HEK293T (cell line): Measurements from ENCODE around the gene ANXA8L1.
"Not testable (repeated sequence)": the region's sequence is repeated elsewhere in the genome, so short reads cannot be mapped to it uniquely, and the experiment has no call there.

ENCODE experiments used
- CTCF ChIA-PET: fragments of 350-600 bp; formaldehyde crosslinking; extraction: SDS; loops from one replicate; lab custom pipeline; 2021; ENCODE audit warnings: antibody characterized with exemption, inconsistent platforms; lab: Yijun Ruan, JAX
- POLR2A ChIA-PET: fragments of 350-600 bp; formaldehyde crosslinking; extraction: SDS; loops from one replicate; lab custom pipeline; 2020; ENCODE audit warnings: antibody characterized with exemption, inconsistent platforms; lab: Yijun Ruan, JAX
- DNase-seq: peaks from one replicate; pipeline ENCODE4 v3.0.0; 2012; ENCODE audit warnings: mixed read lengths; ENCODE audit errors: extremely low spot score
- L3MBTL2 ChIP-seq: fragments of 450-650 bp; conservative IDR thresholded peaks from 2 replicates; pipeline ENCODE4 v1.6.1; 2016; ENCODE audit warnings: mild to moderate bottlenecking

ANXA8L1 gene

DNA sequence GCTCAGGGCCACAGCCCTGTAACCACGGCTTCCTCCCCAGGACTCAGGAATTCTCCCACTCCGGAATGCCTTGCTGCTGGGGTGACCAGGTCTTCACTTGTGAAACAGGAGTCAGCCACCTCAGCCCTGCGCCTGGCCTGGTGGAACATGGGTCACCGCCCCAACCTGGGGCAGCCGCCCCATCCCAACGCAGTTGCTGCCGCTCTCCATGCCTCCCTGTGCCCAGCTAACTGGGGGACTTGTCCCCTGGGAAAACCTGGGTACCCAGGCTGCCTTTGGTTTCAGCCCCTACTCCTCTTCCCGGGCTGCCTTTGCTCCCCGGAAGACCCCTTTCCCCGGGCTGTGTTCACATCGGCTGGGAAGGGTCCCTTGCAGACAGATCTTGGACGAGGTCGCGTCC lies 22.2 kb downstream of the ANXA8L1 start:
- POLR2A ChIA-PET: not testable (repeated sequence)

DNA sequence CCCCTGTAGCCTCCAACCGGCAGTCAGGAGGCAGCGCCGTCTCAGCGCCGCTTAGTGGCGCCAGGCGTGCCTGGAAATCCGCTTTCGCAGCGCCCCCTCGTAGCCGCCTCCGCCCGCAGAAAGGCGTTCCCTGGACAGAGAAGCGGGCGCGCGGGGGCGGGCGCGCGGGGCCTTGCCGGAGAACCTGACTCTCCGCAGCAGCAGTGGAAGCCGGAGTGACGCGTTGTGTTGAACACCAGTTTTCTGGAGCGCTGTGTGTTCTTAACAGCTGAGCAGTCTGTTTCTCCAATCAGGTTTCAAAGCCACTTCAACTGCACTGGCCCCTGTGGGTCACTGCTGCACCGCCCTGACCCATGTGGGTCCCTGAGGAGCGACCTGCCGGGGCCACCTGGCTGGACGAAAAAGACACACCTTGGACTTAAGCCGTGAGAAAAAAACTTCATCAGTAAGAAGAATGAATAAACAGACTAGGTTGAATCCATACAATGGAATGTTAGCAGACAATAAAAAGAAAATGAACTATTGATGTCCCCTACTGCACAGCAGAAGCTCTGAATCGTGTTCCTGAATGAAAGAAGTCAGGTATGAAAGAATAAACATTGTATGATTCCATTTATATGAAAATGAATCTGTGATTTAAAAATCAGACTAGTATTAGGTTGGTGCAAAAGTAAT lies 22.8 kb downstream of the ANXA8L1 start:
- DNase-seq, CTCF ChIA-PET, POLR2A ChIA-PET: not testable (repeated sequence)
- peak; percentile 29; the same call in 1 of the 2 replicates for TF ChIP-seq L3MBTL2

More for the DNA sequence above, 22.2 kb downstream of the ANXA8L1 start:
- DNase-seq, CTCF ChIA-PET: not testable (repeated sequence)

DNA sequence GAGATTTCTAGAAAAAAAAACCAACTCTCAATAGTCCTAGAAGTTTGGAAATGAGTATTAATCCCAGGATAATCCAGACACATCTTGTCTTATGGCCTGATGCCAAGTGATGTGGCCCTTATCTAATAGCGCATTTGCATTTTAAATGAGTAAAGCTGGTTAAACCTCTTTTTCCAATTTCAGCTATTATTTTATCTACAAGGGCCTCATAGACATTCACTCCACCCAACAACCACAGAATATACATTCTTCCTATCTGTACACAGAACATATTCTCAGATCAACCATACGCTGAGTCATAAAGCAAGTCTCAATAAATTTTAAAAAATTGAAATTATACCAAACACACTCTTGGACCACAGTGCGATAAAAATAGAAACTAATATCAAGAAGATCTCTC lies 34.0 kb downstream of the ANXA8L1 start:
- DNase-seq, POLR2A ChIA-PET, CTCF ChIA-PET: not testable (repeated sequence)

DNA sequence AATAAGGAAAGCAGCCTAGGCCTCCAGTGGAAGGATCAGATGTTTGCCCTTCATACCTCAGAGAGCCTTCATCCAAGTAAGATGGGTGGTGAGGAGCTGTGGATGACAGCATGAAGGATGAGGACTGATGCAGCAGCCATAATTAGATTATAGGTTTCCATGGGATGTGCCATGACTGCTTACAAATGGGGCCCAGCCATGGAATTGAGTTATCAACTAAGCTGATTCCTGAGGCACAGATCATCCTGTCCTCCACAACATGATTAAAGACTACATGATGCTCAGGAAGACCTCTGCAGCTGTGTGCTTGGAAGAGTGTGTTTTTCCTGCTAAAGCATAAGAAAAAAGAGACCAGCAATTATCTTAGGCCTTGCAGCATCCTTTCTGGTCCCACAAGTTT lies 35.5 kb downstream of the ANXA8L1 start:
- CTCF ChIA-PET, DNase-seq, POLR2A ChIA-PET: not testable (repeated sequence)

DNA sequence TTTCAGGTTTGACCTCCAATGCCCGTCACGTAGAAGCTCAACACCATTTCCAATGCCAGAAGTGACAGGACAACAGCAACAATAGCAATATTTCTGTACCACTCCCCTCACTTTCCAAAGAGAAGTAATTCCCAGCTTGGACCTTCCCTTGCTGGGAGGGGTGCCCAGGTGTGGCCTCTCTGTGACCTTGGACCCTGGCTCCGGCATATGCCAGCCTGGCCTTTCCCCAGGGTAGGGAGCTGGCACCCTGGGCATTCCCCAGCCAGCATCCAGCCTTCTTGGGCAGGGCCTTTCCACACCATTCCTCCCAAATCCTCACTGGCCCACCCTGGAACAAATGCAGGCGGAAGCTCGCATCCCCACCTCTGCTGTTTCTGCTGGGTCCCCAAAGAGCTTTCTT lies 37.1 kb downstream of the ANXA8L1 start:
- POLR2A ChIA-PET, CTCF ChIA-PET, DNase-seq: not testable (repeated sequence)

DNA sequence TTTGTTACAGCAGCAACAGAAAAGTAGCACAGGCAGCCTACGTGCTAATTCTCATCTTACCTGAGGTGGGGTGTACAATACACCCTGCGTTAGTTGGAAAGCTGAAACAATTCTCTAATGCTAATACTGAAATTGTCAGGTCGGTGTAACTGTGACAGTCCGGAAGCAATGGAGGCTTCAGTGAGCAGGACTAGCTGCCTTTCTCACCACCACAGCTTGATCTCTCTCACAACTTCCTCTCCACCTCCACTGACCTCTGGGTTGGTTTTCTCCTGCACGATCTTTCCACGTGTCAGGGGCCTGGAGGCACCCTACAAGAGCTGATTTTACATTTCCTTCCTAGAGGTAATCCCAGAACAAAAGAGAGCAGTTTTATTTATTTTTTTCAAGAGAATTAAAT lies 39.7 kb downstream of the ANXA8L1 start:
- CTCF ChIA-PET, POLR2A ChIA-PET, DNase-seq: not testable (repeated sequence)

DNA sequence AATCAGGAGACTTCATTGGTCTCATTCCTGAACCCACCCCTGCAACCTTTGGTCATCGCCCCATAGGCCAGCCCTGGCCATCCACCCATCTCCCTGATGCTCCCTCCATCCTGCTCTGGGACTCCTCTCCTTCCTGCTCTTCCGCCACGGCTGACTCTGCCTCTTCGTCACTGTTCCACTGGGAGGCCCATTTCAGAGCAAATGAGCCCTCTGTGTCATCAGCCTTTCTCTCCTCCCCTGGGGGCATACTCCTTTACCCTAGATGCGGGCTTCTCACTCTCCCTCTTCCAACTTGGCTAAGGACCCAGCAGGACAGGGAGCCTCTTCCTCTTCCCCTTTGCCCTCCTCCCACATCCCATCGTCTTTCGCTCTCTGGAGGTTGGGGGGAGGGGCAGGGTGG lies 42.7 kb downstream of the ANXA8L1 start:
- POLR2A ChIA-PET, CTCF ChIA-PET: not testable (repeated sequence)
- peak; percentile 3 for DNase-seq

DNA sequence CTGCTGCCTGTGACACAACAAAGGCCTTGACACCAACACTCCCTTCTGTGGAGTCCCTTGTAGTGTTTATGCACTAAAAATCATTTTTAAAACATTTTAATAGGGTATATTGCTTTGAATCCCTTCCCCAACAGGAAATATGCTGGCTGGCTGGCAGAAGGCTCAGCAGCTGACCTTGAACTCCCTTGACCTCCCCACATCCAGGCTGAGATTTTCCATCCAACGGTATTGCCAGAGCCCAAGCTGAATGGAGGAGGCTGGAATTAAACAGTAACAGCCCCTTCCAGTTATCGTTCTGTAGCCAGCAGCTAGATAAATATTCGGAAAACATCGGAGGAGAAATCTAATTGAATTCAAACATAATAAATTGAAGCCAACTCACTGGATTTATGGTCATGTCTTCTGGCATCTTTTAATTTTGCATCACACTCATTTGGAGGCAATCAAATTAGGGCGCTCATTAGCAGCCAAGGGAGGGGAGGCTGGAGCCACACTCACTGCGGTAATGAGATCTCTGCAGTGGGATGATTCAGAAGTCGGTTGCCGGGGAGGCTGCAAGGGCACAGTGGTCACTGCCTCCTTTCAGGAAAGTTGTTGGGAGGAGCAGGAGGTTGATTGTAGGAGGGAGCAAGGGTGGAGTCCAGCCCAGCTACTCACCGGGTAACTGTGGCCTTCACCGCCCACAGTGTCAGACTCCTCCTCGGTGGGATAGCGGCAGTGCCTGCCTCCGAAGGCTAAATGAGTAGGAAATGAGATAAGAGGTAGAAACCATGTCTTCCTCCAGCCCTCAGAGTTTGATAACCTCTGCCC lies 44.2 kb downstream of the ANXA8L1 start:
- DNase-seq, POLR2A ChIA-PET, CTCF ChIA-PET: not testable (repeated sequence)

DNA sequence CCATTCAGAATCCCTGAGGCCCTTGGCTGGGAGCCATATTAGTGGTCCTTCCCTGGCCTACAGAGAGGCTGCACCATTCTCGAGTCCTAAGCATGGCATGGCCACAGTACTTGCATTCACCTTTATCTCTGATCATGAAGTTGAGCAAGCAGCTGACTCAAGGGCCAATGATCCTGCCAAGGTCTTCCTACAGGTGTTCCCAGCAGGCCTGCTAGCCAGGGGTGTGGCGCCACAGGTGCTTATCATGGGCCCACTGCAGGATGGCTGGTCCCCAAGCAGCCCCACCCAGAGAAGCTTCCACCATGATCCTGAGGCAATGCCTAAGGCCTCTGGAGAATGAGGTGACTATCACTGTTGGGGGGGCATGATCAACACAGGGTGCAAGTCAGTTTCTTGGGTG lies 48.0 kb downstream of the ANXA8L1 start:
- DNase-seq, POLR2A ChIA-PET, CTCF ChIA-PET: not testable (repeated sequence)

DNA sequence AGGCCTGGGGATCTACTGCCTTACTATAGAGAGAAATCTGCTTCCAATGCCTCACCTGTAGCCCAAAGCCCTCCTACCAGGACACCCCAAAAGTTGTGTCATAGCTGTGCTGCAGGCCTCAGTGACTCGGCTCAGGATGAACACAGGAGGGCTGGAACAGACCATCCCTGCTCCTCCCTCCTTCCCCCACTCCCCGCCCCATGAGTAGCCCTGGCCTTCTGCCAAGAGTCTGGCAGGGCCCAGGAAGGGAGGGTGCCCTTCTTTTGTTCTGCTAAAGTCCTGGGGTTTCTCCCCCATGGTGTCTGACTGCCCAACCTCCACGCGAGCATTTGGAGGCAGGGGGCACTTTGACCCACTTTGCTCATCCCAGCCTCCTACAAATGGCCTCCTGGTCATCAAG lies 65.4 kb downstream of the ANXA8L1 start:
- DNase-seq, CTCF ChIA-PET, POLR2A ChIA-PET: not testable (repeated sequence)
